Sigmoid colon (tissue), 4 donors: ENCODE results near the gene LAMC3.

Source experiments
- EP300 ChIP-seq, 4 donors: sonication (generic); formaldehyde crosslinking; IDR thresholded peaks; one replicate each; pipeline ENCODE4 v1.6.1; 2017; ENCODE audit warnings: antibody characterized with exemption in 4 of 4
- POLR2A ChIP-seq, 2 donors: fragments of 450-650 bp; IDR thresholded peaks; one replicate each; pipeline ENCODE4 v1.6.1; 2016; ENCODE audit warnings: antibody characterized with exemption in 2 of 2, mild to moderate bottlenecking in 2 of 2, moderate library complexity in 2 of 2
- POLR2AphosphoS5 ChIP-seq, 4 donors: sonication (generic); formaldehyde crosslinking; IDR thresholded peaks; one replicate each; pipeline ENCODE4 v1.6.1; 2017; ENCODE audit warnings: antibody characterized with exemption in 4 of 4
- TF ChIP-seq, protein P1 (sequence below), 4 experiments: fragments of 450-650 bp in 3 of 4; fragments of 200-600 bp in 1 of 4; IDR thresholded peaks; one replicate each; pipeline ENCODE4 v1.5.1; 2016 to 2019; ENCODE audit warnings: antibody characterized with exemption in 4 of 4, mild to moderate bottlenecking in 3 of 4, moderate library complexity in 2 of 4

DNA sequence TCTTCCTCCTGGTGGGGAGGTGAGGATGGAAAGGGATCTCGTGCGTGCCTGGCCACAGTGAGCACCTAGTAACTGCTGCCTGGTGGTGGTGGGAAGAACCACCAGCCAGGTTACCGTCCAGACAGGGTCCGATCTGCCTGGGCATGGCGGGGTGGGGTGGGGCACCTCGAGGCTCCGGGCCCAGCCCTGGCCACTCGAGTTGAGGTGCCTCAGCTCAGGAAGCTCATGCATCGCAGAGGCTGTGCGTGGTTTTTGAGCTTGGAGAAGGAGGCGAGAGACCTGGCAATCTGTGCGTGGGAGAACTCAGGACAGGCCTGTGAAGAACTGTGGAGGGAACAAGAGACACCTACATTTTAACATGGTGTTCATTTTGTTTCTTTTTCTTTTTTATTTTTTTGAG, 38.9 kb upstream of the LAMC3 start:
- TF ChIP-seq POLR2A (IDR thresholded peaks at IDR 0.05): no peak
- TF ChIP-seq, protein P1, sequence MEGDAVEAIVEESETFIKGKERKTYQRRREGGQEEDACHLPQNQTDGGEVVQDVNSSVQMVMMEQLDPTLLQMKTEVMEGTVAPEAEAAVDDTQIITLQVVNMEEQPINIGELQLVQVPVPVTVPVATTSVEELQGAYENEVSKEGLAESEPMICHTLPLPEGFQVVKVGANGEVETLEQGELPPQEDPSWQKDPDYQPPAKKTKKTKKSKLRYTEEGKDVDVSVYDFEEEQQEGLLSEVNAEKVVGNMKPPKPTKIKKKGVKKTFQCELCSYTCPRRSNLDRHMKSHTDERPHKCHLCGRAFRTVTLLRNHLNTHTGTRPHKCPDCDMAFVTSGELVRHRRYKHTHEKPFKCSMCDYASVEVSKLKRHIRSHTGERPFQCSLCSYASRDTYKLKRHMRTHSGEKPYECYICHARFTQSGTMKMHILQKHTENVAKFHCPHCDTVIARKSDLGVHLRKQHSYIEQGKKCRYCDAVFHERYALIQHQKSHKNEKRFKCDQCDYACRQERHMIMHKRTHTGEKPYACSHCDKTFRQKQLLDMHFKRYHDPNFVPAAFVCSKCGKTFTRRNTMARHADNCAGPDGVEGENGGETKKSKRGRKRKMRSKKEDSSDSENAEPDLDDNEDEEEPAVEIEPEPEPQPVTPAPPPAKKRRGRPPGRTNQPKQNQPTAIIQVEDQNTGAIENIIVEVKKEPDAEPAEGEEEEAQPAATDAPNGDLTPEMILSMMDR (IDR thresholded peaks at IDR 0.05): no peak
- no peak for TF ChIP-seq EP300 (IDR thresholded peaks at IDR 0.05)
- no peak for TF ChIP-seq POLR2AphosphoS5 (IDR thresholded peaks at IDR 0.05)
